Hematopoietic multipotent progenitor cell treated with erythropoietin and hydrocortisone succinate and interleukin-3 and kit ligand, for 6 days (in vitro differentiated cells): ENCODE results near the gene ARL11.
"Not testable (repeated sequence)": the region's sequence is repeated elsewhere in the genome, so short reads cannot be mapped to it uniquely, and the experiment has no call there.

Source experiments
- DNase-seq: peaks from one replicate; pipeline ENCODE4 v3.0.0-alpha.2; 2015

The ARL11 gene

GRCh38 chr13:49627831-49628652, at the start of gene ARL11:
Gene ARL11, plus strand, starts transcription at chr13:49628507. Its CDS starts 1,941 bp downstream, at chr13:49630448.
- peak; percentile 89 for DNase-seq

DNA sequence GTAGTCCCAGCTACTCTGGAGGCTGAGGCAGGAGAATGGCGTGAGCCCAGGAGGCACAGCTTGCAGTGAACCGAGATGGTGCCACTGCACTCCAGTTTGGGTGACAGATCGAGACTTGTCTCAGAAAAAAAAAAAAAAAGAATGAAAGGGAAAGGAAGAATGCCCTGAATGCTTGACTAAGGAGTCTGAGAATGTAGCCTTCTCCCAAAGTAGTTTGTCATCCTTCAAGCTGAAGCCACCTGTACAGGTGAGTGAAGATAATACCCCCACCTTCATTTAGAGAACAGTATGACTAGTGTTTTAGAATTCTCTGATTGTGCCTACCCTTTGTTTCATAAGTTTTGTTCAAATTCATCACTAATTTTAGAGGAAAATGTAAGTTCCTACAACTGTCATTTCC, 48.8 kb upstream of the ARL11 start:
- no peak for DNase-seq

GRCh38 chr13:49580980-49581680, 47.2 kb upstream of the ARL11 start:
- DNase-seq: no peak

- DNase-seq: peak; percentile 50
Measured at GRCh38 chr13:49584771-49585182, 43.5 kb upstream of the ARL11 start.

- DNase-seq: peak; percentile 82
Measured at GRCh38 chr13:49585220-49586157, 42.8 kb upstream of the ARL11 start, which contains the start of gene RCBTB1. Gene RCBTB1, minus strand, starts transcription at chr13:49585558. Its CDS starts 18,279 bp downstream, at chr13:49567279.

DNA sequence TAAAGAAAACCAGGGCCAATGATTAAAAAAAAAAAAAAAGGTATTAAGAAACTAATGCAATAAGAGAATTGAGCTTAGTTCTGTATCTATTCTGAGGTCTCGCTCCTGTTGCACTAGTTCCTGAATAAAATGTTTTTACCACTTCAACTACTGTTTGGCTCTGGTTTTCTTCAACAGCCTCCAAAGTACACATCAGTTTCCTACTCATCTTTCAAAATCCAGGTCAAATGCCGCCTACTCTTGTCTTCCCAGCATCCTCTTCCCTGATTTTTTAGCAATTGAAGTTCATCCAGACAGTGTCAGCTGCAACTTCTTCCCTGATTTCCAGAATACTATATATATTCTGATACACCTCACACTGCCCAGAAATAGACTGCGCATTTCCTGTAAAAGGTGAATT, 41.6 kb upstream of the ARL11 start:
- no peak for DNase-seq

DNA sequence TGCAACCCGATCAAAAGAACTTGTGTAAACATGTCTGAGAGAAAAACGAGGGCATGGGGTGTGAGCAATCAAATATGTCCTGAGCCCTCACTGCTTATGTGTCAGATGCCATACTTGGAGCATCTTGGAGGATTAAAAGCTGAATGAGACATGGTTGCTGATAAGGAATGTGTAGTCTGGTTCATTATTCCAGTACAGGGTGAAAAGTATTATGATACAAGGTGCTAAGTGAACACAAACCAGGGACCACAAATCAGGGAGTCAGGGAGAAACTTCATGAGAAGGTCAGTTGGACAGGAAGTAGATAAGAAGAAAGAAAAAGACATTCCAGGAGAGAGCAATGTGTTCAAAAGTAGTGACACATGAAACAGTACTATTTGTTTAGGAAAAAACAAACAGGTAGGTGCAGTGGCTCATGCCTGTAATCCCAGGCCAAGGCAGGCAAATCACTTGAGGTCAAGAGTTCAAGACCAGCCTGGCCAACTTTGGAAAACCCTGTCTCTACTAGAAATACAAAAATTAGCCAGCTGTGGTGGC, 40.9 kb upstream of the ARL11 start:
- no peak for DNase-seq

DNA sequence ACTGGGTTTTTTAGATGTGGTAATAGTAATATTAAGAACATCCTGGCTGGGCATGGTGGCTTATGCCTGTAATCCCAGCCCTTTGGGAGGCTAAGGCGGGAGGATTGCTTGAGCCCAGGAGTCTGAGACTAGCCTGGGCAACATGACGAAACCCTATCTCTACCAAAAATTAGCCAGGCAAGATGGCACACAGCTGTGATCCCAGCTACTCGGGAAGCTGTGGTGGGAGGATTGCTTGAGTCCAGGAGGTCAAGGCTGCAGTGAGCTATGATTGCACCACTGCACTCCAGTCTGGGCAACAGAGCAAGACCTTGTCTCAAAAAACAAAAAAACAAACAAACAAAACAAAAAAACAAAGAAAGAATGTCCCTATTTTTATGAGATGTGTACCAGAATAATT, 37.6 kb upstream of the ARL11 start:
- not testable (repeated sequence) for DNase-seq

GRCh38 chr13:49593876-49594275, 34.4 kb upstream of the ARL11 start:
- not testable (repeated sequence) for DNase-seq

GRCh38 chr13:49594576-49594975, 33.7 kb upstream of the ARL11 start:
- DNase-seq: no peak

DNA sequence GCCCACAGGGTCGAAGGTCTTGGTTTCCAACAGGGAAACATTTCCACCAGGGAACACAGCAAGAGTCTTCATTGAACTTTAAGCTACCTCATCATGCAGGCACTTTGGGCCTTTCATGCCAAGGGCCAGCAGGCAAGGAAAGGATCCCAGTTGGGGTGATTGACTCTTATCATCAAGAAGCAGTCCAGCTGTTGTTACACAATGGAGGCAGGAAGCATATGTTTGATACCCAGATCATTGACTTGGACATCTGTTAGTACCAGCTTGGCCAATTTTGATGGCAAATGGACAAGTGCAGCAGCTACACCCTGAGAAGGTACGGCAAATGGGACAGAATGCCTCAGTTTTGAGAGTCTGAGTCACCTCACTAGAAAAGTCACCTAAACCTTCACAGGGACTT, 32.1 kb upstream of the ARL11 start:
- peak; percentile 73 for DNase-seq

DNA sequence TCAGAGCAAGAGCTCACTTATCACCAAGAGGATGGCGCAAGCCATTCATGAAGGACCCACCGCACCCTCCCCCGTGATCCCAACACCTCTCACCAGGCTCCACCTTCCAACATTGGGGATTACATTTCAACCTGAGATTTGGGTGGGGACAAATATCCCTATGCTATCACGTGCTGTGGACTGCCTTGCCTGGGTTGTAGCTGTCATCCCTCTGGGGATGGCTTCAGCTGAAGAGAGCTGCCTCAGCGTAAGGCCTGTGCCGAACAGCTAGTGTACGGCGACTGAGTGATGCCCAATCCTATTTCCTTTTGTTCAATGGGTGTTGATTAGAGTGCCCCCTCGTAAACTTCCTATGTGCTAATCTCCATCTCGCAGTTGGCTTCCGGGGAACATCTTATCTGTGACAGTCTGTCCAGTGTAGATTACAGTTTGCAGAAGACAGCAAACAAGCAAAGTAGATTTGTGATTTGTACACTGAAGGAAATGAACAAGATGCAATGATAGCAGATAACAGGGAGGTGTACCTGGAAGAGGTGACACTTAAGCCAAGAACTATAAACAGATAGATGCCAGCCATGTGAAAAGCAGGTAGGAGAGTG, 31.2 kb upstream of the ARL11 start:
- DNase-seq: peak; percentile 87

GRCh38 chr13:49602005-49602404, 26.3 kb upstream of the ARL11 start:
- no peak for DNase-seq

- DNase-seq: not testable (repeated sequence)
Measured at GRCh38 chr13:49602615-49603014, 25.7 kb upstream of the ARL11 start.

- DNase-seq: no peak
Measured at GRCh38 chr13:49604570-49604969, 23.7 kb upstream of the ARL11 start.

GRCh38 chr13:49606747-49607648, 21.3 kb upstream of the ARL11 start:
- DNase-seq: peak; percentile 96

- DNase-seq: no peak
Measured at GRCh38 chr13:49607761-49608160, 20.5 kb upstream of the ARL11 start.

- DNase-seq: peak; percentile 60
Measured at GRCh38 chr13:49608651-49609331, 19.5 kb upstream of the ARL11 start.

DNA sequence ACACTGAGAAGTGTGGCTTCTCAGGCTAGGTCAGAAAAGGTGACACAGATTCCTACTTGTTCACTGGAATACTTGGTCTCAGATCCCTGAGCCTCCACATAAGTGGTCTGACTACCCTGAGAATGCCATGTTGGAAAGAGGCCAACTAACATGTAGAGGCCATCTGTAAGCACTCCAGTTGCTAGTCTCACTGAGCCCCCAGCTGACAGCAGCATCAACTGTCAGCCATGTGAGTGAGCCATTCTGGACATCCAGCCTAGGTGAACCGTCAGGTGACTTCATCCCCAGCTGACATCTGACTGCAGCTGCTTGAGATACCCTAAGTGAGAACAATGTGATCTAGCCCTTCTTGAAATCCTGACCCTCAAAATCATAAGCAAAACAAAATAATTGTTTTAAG, 18.1 kb upstream of the ARL11 start:
- DNase-seq: no peak

DNA sequence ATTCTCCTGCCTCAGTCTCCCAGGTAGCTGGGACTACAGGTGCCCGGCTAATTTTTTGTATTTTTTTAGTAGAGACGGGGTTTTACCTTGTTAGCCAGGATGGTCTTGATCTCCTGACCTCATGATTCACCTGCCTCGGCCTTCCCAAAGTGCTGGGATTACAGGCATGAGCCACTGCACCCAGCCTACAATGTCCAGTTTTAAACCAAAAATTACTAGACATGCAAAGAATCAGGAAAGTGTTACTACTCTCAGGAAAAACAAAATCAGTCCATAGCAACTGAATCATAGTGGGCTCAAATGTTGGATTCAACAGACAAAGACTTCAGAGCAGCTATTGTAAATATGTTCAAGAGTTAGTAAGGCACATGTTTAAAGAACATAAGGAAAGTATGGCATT, 16.3 kb upstream of the ARL11 start:
- DNase-seq: not testable (repeated sequence)
